Measurements from ENCODE around the gene CORO7.

The CORO7 gene

GRCh38 chr16:4332623-4333307, 83.6 kb downstream of the CORO7 start:
- DNase-seq, result no peak

GRCh38 chr16:4332083-4332482, 84.3 kb downstream of the CORO7 start:
- DNase-seq, result no peak

GRCh38 chr16:4330277-4330874, 86.0 kb downstream of the CORO7 start:
- DNase-seq, result peak; percentile 83

DNA sequence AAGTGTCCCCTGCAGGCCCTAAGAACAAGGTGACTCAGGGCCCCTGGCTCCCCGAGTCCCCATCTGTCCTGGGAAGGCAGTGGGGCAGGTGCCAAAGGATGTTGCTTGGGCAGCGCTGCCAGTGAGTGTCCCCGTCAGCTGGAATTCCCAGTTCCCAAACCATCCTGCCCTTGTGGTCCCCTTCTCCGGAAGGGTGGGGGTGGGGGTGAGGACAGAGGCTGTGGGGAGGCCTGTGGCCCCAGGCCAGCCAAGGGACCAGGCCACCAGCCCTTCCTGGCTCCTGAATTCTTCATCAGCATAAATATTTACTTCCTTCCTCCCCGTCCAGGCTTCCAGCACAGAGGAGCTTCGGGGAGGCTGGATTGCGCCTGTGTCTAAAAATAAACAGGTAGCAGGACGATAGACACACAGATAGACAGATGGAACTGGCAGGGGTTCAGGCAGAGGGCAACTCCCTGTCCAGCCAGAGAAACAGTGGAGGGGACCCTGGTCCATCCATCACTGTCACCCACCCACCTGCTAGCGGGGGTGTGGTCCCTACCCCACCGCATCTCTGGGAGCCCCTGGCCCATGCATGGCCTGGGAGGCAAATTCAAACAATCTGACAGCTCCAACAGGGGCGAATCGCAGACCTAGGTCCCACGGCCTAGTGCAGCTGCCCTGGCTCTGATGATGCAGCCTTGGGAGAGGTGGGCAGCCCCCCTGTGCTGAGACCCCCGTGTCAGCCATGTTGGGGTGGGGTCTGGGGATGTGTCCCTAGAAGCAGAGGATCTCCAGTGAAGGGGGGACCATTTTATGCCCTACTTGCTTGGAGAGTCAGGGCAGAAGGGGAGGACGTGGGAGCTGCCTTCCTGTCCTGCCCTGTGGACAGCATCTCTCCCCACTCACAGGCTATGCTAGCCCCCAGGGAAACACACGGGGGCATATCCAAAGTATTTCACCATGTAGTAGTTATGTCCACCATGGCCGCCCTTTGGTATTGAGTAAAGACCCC, 87.3 kb downstream of the CORO7 start:
- no peak for DNase-seq

GRCh38 chr16:4328046-4328781, 88.2 kb downstream of the CORO7 start:
- DNase-seq, result peak; percentile 67 to 73

DNA sequence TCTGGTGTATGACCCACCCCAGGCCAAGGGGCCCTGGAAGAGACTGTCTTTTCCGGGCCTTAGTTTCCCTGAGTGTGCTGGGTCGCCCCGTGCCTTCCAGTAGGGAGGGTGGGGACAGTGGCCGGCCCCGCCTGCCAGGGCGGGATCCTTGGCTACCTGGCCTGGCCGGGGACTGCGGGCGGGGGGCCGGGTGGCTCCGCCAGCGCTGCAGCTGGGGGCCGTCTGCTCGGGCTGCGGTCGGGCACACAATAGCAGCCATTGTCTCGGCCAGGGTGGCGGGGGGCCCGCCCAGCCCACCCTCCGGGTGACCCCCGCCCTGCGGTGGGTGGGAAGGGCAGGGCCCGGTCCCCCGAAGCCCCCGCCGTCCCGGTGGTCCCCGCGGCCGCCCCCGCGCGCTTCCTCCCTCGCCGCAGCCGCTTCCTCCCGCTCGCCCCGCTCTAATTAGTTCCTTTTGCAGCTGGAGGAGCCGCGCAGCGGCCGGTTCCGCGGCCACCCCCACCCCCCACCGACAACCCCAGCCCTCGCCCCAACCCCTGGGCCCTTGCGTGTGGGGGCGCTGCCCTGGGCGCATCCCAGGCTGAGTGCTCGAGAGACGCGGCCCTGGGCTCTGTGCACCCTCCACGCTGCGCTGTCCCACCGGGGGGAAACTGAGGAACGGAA, 88.9 kb downstream of the CORO7 start:
- no peak for DNase-seq

DNA sequence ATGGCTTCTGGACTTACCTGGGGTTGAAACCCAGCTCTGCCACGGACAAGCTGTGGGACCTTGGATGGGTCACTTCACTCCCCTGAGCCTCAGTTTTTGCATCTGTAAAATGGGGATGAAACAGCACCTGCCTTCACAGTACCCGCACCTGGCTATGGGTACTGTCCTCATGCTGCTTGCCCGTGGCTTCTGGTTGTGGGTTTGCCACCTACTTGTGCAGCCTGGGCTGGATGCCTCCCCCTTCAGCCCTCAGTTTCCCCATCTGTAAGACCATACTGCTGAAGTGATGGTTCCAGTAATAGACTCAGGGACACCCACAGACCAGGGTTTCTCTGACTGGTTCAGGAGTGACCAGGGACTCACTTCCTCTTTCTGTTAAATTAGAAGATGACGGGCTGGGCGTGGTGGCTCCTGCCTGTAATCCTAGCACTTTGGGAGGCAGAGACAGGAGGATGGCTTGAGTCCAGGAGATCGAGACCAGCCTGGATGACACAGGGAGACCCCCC, 91.1 kb downstream of the CORO7 start:
- no peak for DNase-seq

DNA sequence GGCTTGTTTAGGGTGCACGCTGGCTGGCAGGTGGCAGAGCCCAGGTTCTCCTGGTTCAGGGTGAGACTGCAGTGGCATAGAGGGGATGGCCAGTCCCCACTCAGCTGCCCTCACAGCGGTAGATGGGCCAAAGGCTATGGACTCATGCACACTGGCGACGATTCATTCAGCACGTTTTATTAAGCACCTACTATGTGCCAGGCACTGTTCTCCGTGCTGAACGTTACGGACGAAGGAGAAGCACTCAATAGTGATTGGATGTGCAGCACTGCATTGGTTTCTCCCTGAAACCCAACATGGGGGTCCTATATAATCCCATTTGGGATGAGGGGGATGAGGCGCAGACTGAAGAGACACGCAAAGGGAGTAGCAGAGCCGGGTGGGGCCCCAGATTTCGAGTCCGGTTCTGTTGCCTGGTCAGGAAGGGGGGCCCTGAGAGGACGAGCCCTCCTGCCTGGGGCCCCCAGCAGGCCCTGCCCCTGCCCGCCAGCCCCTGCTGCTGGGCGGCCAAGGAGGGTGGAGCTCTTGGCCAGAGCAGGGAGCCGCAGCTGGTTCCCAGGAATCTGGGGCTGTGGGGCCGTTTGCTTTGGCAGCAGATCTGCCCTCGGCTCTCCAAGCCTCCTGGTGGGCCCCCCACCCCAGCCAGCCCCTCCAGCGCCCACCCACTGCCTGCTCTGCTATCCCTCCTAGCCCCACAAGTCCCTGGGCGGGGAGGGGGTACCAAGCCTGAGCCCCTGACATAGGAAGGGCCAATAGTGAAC, 91.7 kb downstream of the CORO7 start:
- no peak for DNase-seq

- DNase-seq, result no peak
Measured at GRCh38 chr16:4323845-4324488, 92.4 kb downstream of the CORO7 start.

- DNase-seq, result no peak
Measured at GRCh38 chr16:4323071-4323844, 93.1 kb downstream of the CORO7 start.

GRCh38 chr16:4322121-4323052, 94.0 kb downstream of the CORO7 start:
- DNase-seq, result no peak

- no peak for DNase-seq
Measured at GRCh38 chr16:4321286-4322120, 94.9 kb downstream of the CORO7 start.

- DNase-seq, result no peak
Measured at GRCh38 chr16:4320571-4321137, 95.7 kb downstream of the CORO7 start.

DNA sequence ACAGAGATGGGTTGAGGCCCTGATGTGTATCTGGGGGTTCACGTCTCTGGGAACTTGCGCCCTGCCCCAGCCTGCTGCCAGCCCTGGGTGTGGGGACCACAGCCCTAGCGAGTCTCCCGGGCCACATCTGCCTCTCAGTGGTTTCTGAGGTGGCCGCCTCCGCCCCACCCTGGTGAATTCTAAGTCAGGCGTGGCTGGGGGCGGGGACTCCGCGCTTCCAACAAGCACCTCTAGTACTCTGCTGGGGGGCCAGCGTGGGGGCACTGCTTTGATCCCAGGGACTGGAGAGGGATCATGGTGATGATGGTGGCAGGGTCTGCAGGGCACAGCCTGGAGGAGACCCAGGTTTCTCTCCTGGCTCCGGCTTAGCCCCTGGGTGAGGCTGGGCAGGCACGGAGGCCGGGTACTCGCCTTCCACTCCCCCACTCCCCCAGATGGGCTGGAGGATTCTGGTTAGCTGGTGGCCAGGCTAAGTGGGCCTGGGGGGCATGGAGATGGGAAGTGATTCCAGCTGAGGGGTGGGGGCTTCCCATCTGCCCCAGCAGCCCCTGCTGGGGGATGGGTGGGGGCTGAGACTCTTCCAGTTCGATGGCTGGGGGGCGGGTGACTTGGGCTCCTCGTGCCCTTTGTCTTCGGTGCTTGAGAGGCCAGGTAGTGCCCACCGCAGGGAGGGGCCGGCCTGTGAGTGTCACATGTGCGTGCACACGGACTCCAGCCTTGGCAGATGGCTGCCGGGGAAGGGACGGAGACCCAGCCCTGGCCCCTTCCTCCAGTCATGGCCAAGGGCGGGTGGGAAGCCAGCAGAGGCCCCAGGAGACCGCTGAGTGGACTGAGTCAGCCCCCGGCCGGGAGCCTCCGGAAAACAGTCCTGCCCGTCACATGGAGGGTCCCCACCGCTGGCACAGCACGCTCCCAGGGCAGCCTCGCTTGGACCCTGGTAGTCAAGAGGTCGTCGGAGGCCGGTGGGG, 96.7 kb downstream of the CORO7 start:
- peak; percentile 76 to 81 for DNase-seq

DNA sequence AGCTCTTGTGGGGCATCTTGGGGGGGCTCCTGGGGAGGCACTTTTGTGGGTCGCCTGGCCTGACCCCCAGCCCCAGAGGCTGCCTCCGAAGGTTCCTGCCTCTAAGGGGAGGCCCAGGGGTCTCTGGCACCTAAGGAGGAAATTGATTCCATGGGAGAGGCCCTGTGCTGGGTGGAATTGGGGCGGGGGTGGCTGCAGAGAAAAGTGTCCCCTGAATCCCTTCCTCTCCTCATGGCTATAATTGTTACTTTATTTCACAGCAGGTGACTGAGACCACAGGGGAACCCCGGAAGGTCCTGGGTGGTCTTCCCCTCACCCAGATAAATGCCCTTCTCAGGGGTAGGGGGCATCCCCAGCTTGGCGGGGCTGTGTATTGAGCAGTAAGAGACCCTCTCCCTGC, 97.4 kb downstream of the CORO7 start:
- no peak for DNase-seq

GRCh38 chr16:4318451-4318910, 97.9 kb downstream of the CORO7 start:
- no peak for DNase-seq
